K562 (cell line): ENCODE data around the gene NADSYN1. TPM values are rescaled to one million over a fixed set of nuclear protein-coding genes. Genes with fewer than 3 reads are reported as not detected.

ENCODE experiments used
- ATAC-seq: fragments of 200-7000 bp; cut with Tn5 transposase; 3 replicates; pipeline ENCODE4 v1.9.1; 2020; ENCODE audit warnings: moderate library complexity
- BruUV-seq: library from RNA; stranded (reverse); fragments of 400-500 nt; replicated peaks from 2 replicates; lab custom pipeline; 2021; lab: Mats Ljungman, UMichigan
- CTCF ChIA-PET: fragments of 300-600 bp; formaldehyde crosslinking; extraction: SDS; loops from one replicate; lab custom pipeline; 2021; ENCODE audit warnings: low intra/inter-chr PET ratio; lab: Yijun Ruan, JAX
- POLR2A ChIA-PET: fragments of 300-600, 350-650 bp; sonication (Branson Sonifier 250); formaldehyde crosslinking; extraction: SDS; loops from one replicate; lab custom pipeline; 2021; ENCODE audit warnings: antibody characterized with exemption, inconsistent platforms; lab: Yijun Ruan, JAX
- DNase-seq, 4 experiments: peaks; one replicate each; pipeline versions ENCODE4 v3.0.0 to v3.0.0-alpha.2; 2011 to 2018; ENCODE audit warnings: low spot score in 3 of 4, mixed read lengths in 3 of 4; ENCODE audit errors: extremely low read depth in 1 of 4
- FAIRE-seq: peaks from 2 replicates; lab custom pipeline; 2011; peaks lifted over from hg19 to GRCh38; lab: Jason Lieb, UNC
- H2AFZ ChIP-seq: 2 replicates; pipeline ENCODE4 v1.6.0; 2011; ENCODE audit warnings: low read depth, low read length, control low read depth, inconsistent platforms
- H3K27ac ChIP-seq: fragments of 200-600 bp; 3 replicates; pipeline ENCODE4 v1.8.0; 2011; ENCODE audit warnings: low read depth, mild to moderate bottlenecking, control low read depth, inconsistent platforms, low read length, moderate library complexity, mixed read lengths; ENCODE audit errors: extremely low read depth
- H3K27me3 ChIP-seq, 2 experiments: fragments of 300-600 bp in 1 of 2; 2 replicates in 1 of 2; 3 replicates in 1 of 2; pipeline versions ENCODE4 v1.6.0 to v1.8.0; 2011; ENCODE audit warnings: inconsistent platforms in 2 of 2, low read length in 2 of 2, mild to moderate bottlenecking in 1 of 2, mixed read lengths in 1 of 2, moderate library complexity in 1 of 2; ENCODE audit not compliant: control insufficient read depth in 2 of 2, insufficient read depth in 2 of 2
- H3K36me3 ChIP-seq: fragments of 300-600 bp; 3 replicates; pipeline ENCODE4 v1.8.0; 2011; ENCODE audit warnings: mild to moderate bottlenecking, low read length, inconsistent platforms; ENCODE audit not compliant: control insufficient read depth, insufficient read depth
- H3K4me1 ChIP-seq, 2 experiments: fragments of 200-600 bp in 1 of 2; replicated peaks in 1 of 2; 2 replicates in 1 of 2; 3 replicates in 1 of 2; pipeline versions ENCODE4 v1.5.1 to v1.8.0; 2011; ENCODE audit warnings: inconsistent platforms in 2 of 2, low read length in 2 of 2, mild to moderate bottlenecking in 1 of 2, mixed read lengths in 1 of 2, moderate library complexity in 1 of 2; ENCODE audit not compliant: control insufficient read depth in 2 of 2, insufficient read depth in 2 of 2
- H3K4me2 ChIP-seq: 2 replicates; pipeline ENCODE4 v1.6.1; 2011; ENCODE audit warnings: low read length, control low read depth, inconsistent platforms, mixed read lengths; ENCODE audit not compliant: insufficient read depth
- H3K4me3 ChIP-seq: fragments of 200-600 bp; sonication (generic), shearing (Covaris generic); 2 replicates; pipeline ENCODE4 v1.5.1; 2016; ENCODE audit warnings: control low read depth, inconsistent platforms
- H3K79me2 ChIP-seq: fragments of 200-600 bp; 3 replicates; pipeline ENCODE4 v1.8.0; 2011; ENCODE audit warnings: low read length, inconsistent platforms; ENCODE audit not compliant: control insufficient read depth, insufficient read depth
- H3K9ac ChIP-seq, 2 experiments: 2 replicates each; pipeline versions ENCODE4 v1.6.0 to v1.6.1; 2011; ENCODE audit warnings: low read depth in 2 of 2, low read length in 2 of 2, control low read depth in 1 of 2, inconsistent platforms in 1 of 2, mild to moderate bottlenecking in 1 of 2, mixed read lengths in 1 of 2; ENCODE audit not compliant: insufficient read depth in 1 of 2
- H3K9me1 ChIP-seq: one replicate; pipeline ENCODE4 v1.6.0; 2011; ENCODE audit warnings: inconsistent platforms, mild to moderate bottlenecking, low read length, moderate library complexity; ENCODE audit not compliant: control insufficient read depth, insufficient read depth
- H3K9me3 ChIP-seq: replicated peaks from 2 replicates; pipeline ENCODE4 v1.5.1; 2011; ENCODE audit warnings: low read depth, low read length, inconsistent platforms; ENCODE audit not compliant: control insufficient read depth, insufficient read depth
- H4K20me1 ChIP-seq: replicated peaks from 2 replicates; pipeline ENCODE4 v1.6.1; 2011; ENCODE audit warnings: low read length, inconsistent platforms, mixed read lengths; ENCODE audit not compliant: control insufficient read depth, insufficient read depth
- DPF2 ChIP-seq: fragments of 450-650 bp; IDR thresholded peaks from 2 replicates; pipeline ENCODE4 v1.6.1; 2016
- ELF4 ChIP-seq: fragments of 450-650 bp; formaldehyde crosslinking; IDR thresholded peaks from 2 replicates; pipeline ENCODE4 v1.4.0; 2022; ENCODE audit warnings: missing genetic modification characterization
- GTF2F1 ChIP-seq: IDR thresholded peaks from 2 replicates; pipeline ENCODE4 v1.6.1; 2011; ENCODE audit warnings: low read depth, low read length, improper control_type of control experiment
- KLF6 ChIP-seq: fragments of 250-450 bp; sonication (Bioruptor Pico); IDR thresholded peaks from 2 replicates; pipeline ENCODE4 v1.4.0; 2020; ENCODE audit warnings: mild to moderate bottlenecking, moderate library complexity, borderline replicate concordance
- MAZ ChIP-seq, 2 experiments: fragments of 450-650 bp in 1 of 2; sonication (generic) in 1 of 2; formaldehyde crosslinking; IDR thresholded peaks in 1 of 2; conservative IDR thresholded peaks in 1 of 2; 2 replicates each; pipeline versions ENCODE4 v1.4.0 to v1.5.0; 2020; ENCODE audit warnings: mild to moderate bottlenecking in 1 of 2, missing genetic modification reagents in 1 of 2
- MCM3 ChIP-seq: fragments of 450-650 bp; IDR thresholded peaks from 2 replicates; pipeline ENCODE4 v1.6.1; 2016
- NFIX ChIP-seq: fragments of 250-450 bp; sonication (Bioruptor Pico); IDR thresholded peaks from 2 replicates; pipeline ENCODE4 v1.4.0; 2020; ENCODE audit warnings: low read depth, mild to moderate bottlenecking, moderate library complexity
- PCBP1 ChIP-seq: fragments of 200-400 bp; formaldehyde crosslinking; IDR thresholded peaks from 2 replicates; pipeline ENCODE4 v1.6.1; 2018; ENCODE audit warnings: mild to moderate bottlenecking, low read depth, low read length; ENCODE audit not compliant: poor library complexity, severe bottlenecking
- PHF8 ChIP-seq: fragments of 200-600 bp; sonication (generic); IDR thresholded peaks from 2 replicates; pipeline ENCODE4 v1.6.1; 2012; ENCODE audit warnings: mixed run types, mild to moderate bottlenecking, inconsistent platforms, low read length, moderate library complexity, borderline replicate concordance
- PTRF ChIP-seq: fragments of 450-650 bp; IDR thresholded peaks from 2 replicates; pipeline ENCODE4 v1.6.1; 2016; ENCODE audit warnings: mild to moderate bottlenecking, missing genetic modification characterization, missing compliant biosample characterization
- ZNF3 ChIP-seq: fragments of 250-450 bp; sonication (Bioruptor Pico); IDR thresholded peaks from 2 replicates; pipeline ENCODE4 v1.5.0; 2021; ENCODE audit warnings: mild to moderate bottlenecking, moderate library complexity
- WGBS: fragments of 100-300 bp; shearing (Covaris generic); methylation state at CpG from one replicate; pipeline ENCODE4 v1.1.6; 2016; ENCODE audit warnings: low coverage, mixed read lengths; ENCODE audit not compliant: insufficient coverage; ENCODE audit errors: missing lambda C conversion rate; 5-methylcytosine and 5-hydroxymethylcytosine counted together
- in situ Hi-C: fragments of 300-500 bp; cut with MboI; formaldehyde crosslinking; loops from 4 replicates; pipeline ENCODE4 v1.15.0; 2018; ENCODE audit warnings: inconsistent platforms, mixed read lengths
- intact Hi-C: fragments of 100-400 bp; cut with micrococcal nuclease; formaldehyde crosslinking; loops from 2 replicates; pipeline ENCODE4 v1.14.2; 2022
- polyA plus RNA-seq, 8 experiments: library from polyadenylated mRNA; depleted of rRNA in 4 of 8; stranded (reverse) in 5 of 8; unstranded in 3 of 8; fragments of >200 nt; fragmentation: Nextera tagmentation in 2 of 8; fragmentation: Illumina TruSeq in 1 of 8; extraction: Ambion mirVana in 2 of 8; extraction: Trizol in 1 of 8; gene quantifications; 2 replicates each; pipeline versions ENCODE4 v1.2.1 to v1.2.3, GENCODE V29; 2011 to 2014; ENCODE audit warnings: inconsistent platforms in 1 of 8, missing spikeins in 1 of 8
- total RNA-seq, 7 experiments: library from RNA; depleted of rRNA in 6 of 7; stranded (reverse); fragments of >200 nt in 6 of 7; fragmentation: Illumina TruSeq in 2 of 7; extraction: Trizol in 2 of 7; gene quantifications; 2 replicates each; pipeline versions ENCODE4 v1.2.1 to v1.2.3, GENCODE V29; 2011 to 2021; ENCODE audit warnings: low replicate concordance in 1 of 7
- TF ChIP-seq, protein P1 (sequence below): fragments of 150-350 bp; conservative IDR thresholded peaks from 2 replicates; pipeline ENCODE4 v1.6.1; 2014; ENCODE audit warnings: low read length

The NADSYN1 gene
- total and polyA plus RNA-seq, 9 of the 15 experiments (the other 6 are each of a cell fraction or from before 2014, with no cell fraction given), result 12.7 to 57.3 (median 42.1) TPM

DNA sequence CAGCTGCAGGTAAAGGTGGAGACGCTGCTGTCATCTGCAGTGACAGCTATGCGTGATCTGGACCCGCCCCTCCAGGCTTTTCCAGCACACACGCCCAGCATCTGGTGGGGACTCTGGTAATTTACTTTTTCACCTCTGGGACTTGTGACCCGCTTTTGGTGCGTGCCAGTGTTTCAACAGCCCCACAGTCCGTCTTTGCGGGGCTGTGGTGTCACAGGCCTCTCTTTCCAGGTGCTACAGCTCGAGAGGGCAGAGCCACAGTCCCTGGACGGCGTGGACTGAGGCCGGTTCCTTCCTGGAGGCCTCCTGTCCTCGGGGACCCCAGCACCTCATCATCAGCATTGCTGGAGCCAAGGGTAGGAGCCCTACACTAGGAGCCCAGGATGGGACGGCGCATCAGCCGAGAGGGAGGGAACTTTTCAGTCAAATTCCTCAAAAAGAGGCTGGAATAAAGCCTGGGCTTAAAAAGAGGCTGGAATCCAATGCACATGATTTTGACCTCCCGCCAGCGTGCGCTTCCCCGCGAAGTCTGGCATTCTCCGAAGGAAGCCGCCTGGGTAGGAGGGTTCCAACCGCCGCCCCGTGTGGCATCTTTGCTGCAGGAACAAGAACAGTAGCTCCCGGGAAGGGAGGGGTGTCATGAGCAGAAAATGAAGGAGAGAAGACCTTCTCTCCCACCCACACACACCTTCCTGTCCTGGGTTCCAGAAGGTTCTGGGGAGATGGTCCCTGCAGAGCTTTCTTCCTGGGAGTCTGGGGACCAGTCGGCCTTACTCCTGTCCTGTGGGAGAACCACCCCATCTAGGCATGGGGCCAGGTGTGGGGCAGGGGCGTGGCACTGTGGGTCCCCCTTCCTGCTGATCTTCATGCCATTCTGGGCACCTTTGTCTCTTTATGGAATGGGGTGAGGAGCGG is 48.3 kb downstream of the NADSYN1 start:
- no peak for ATAC-seq
- FAIRE-seq, result no peak
- Histone ChIP-seq H3K4me1 (no peaks in the 10 kb centered on the region), H3K79me2 (no peaks in the 10 kb centered on the region), H3K27me3 (no peaks in the 10 kb centered on the region), H3K36me3 (peaks cover 31% of the 10 kb centered on the region; the same call in 2 of the 3 replicates), H2AFZ (no peak overlapping the region), H3K9me1 (no peaks in the 10 kb centered on the region), H3K4me2 (no peak overlapping the region), H4K20me1 (no peaks in the 10 kb centered on the region), H3K4me3 (no peak overlapping the region), H3K9me3 (no peaks in the 10 kb centered on the region), H3K27ac (no peak overlapping the region), H3K9ac (no peak overlapping the region)
- ChIA-PET CTCF (no interaction called here), POLR2A (interaction anchor here (0.7 kb wide), 1 partner anchor 18 kb away, joined by 3 read pairs; no protein-coding TSS in a partner anchor)
- 86% methylated on average over 23 of the region's 30 CpGs for WGBS
- in situ Hi-C loops, result no loop called here
- no peak for DNase-seq
- intact Hi-C loops, result no loop called here
- no peak for TF ChIP-seq NFIX (CRISPR knock-in tag)
- no peak for TF ChIP-seq PHF8
- no peak for TF ChIP-seq ELF4 (CRISPR knock-in tag)
- TF ChIP-seq DPF2, result no peak
- BruUV-seq, result no TSS peak

DNA sequence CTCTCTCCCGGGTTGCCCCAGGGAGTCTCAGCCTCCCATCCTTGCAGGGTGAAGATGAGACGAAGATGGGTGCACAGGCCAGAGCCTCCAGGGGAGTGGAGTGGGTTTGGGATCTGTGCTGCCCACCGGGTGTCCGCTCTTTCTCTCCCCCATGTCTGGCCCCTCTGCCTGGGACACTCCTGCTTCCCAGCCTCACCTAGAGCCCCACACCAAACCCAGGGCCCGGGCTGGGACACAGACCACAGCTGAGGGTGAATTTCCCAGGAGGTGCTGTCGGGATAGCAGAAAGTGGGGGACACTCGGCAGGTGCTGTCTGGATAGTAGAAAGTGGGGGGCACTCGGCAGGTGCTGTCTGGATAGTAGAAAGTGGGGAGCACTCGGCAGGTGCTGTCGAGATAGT is 49.0 kb downstream of the NADSYN1 start:
- no peak overlapping the region for H3K4me3 ChIP-seq
- no peak overlapping the region for H3K9ac ChIP-seq
- H3K9me3 ChIP-seq, result no peaks in the 10 kb centered on the region
- in situ Hi-C loops, result no loop called here
- no peak for TF ChIP-seq PCBP1
- no peak for TF ChIP-seq MCM3
- no peak for TF ChIP-seq KLF6 (CRISPR knock-in tag)
- TF ChIP-seq PTRF (tag), result no peak
- TF ChIP-seq ZNF3 (CRISPR knock-in tag), result no peak
- no peak for TF ChIP-seq MAZ (CRISPR knock-in tag; conservative IDR thresholded peaks at IDR 0.05 in 1 of 2, IDR thresholded peaks at IDR 0.05 in 1 of 2)
- TF ChIP-seq, protein P1, sequence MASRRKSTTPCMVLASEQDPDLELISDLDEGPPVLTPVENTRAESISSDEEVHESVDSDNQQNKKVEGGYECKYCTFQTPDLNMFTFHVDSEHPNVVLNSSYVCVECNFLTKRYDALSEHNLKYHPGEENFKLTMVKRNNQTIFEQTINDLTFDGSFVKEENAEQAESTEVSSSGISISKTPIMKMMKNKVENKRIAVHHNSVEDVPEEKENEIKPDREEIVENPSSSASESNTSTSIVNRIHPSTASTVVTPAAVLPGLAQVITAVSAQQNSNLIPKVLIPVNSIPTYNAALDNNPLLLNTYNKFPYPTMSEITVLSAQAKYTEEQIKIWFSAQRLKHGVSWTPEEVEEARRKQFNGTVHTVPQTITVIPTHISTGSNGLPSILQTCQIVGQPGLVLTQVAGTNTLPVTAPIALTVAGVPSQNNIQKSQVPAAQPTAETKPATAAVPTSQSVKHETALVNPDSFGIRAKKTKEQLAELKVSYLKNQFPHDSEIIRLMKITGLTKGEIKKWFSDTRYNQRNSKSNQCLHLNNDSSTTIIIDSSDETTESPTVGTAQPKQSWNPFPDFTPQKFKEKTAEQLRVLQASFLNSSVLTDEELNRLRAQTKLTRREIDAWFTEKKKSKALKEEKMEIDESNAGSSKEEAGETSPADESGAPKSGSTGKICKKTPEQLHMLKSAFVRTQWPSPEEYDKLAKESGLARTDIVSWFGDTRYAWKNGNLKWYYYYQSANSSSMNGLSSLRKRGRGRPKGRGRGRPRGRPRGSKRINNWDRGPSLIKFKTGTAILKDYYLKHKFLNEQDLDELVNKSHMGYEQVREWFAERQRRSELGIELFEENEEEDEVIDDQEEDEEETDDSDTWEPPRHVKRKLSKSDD, result no peak
- TF ChIP-seq GTF2F1, result no peak
- intact Hi-C loops, result no loop called here
- no peaks in the 10 kb centered on the region for H3K27me3 ChIP-seq
- POLR2A ChIA-PET, result no interaction called here
- no peaks in the 10 kb centered on the region for H4K20me1 ChIP-seq
- no peak overlapping the region for H2AFZ ChIP-seq
- BruUV-seq, result no TSS peak
- CTCF ChIA-PET, result no interaction called here
- FAIRE-seq (no peak), ATAC-seq (no peak), DNase-seq (no peak)
- peaks cover 30% of the 10 kb centered on the region; the same call in 2 of the 3 replicates for H3K36me3 ChIP-seq
- H3K4me2 ChIP-seq, result no peak overlapping the region
- WGBS, result 66% methylated on average over 7 of the region's 10 CpGs
- H3K79me2 ChIP-seq, result no peaks in the 10 kb centered on the region
- H3K27ac ChIP-seq, result no peak overlapping the region
- H3K4me1 ChIP-seq, result no peaks in the 10 kb centered on the region
- H3K9me1 ChIP-seq, result no peaks in the 10 kb centered on the region
